HG02885 (cell line): ENCODE data around the gene PPFIA1.
A peak's percentile ranks its signal among the peaks of the same experiment; 100 is the strongest.

Experiments used
- ATAC-seq: cut with Tn5 transposase; IDR thresholded peaks from one replicate; pipeline ENCODE4 v1.9.1; 2021; ENCODE audit warnings: mild to moderate bottlenecking; ENCODE audit not compliant: unreplicated experiment, poor library complexity

The PPFIA1 gene

DNA sequence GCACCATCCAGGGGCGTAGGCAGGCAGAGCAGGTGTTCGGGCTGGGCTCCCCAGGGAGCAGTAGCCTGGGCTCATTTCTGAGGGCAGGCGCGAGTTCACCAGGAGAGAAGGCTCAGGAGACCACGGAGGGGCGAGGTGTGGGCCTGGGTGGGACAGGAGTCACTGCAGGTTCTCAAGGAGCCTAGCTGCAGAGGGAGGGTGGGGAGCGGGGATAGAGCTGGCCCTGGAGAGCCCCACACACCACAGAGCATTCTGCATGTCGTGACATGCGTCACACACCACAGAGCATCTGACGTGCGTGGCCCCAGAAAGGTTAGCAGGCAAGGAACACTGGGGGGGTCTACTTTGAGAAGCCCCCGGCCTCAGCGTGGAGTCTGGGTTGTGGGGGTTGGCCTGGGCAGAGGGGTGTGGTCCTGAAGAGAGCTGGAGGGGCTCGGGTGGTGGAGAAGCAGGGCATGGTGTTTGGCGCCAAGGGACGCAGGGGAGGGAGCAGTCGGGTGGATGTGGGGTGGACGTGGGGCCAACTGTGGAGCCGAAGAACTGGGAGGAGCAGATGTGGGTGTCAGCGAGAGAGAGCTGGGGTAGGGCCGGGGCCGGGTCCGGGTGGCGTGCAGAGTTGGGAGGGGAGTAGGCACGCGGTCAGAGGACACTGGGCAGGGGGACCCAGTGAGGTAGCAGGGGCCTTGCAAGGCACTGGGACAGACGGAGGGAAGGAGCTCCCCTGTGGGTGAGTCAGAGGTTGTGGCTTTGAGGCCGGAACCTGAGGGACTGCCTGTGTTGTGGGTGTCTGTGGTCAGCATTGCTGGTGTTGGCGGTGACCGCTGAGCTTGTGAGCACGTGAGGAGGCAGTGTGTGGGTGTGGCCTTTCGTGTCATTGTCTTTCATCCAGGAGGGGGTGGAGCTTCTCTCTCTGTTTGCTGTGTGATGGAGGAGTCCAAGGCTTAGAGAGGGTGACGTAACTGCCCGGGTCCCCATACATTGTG, 153.3 kb downstream of the PPFIA1 start:
- ATAC-seq = peak; percentile 61

DNA sequence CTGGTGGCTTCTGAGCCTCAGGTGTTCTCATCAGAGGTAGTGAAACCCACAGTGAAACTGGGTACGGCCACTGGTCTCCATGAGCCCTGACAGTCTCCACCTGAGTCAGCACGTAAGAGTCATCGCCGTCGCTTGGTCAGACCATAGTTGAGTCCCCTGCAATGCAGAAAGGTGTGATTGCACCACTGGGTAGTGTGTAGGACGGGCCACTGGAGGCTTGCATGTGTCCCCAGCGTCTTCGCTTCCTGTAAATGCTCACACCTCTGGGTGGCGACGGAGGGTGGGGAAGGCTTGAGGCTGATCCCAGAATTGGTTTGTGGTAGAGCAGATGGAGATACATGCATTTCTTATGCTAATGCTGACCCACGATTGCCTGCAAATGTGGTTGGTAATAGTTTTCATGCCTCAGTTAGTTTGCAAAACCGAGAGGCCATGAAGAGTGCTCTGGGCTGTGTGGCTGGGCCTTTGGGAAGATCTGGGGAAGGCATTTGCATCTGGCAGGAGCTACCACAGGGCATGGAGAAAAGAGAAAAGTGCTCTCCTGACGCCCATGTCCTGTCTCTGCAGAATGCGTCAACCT, 154.4 kb downstream of the PPFIA1 start:
- no peak for ATAC-seq

DNA sequence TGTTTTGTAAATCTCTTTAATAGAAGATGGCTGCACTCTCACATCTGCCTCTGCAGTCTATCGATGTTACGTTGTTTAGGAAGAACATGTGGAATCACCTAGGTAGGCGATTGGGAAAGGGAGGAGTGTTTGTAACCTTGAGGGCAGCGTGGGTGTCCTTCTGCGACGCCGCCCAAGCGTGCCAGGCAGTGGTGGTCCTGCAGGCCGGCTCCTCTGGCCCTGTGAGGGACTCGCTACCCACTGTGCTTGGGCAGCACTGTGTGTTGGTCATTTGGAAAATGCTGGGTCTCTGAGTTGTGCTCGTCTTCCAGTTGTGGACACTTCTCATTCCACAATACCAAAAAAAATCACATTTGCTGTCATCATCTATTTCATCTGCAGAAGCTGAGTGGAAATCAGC, 156.9 kb downstream of the PPFIA1 start:
- no peak for ATAC-seq

GRCh38 chr11:70428701-70429427, 158.4 kb downstream of the PPFIA1 start:
- ATAC-seq = no peak

DNA sequence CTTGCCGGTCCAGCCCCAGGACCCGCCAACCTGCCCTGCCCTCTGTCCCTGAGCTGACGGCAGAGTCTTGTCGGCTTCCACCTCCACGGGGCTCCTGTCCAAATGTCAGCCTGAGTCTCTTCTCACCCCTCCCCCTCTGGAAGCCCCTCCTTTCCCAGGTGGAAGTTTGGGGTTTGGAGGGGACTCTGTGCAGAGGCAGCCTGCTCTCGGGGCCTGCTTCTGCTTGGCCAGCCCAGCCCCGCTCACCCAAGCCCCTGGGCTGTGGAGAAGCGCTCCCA, 158.9 kb downstream of the PPFIA1 start:
- no peak for ATAC-seq

DNA sequence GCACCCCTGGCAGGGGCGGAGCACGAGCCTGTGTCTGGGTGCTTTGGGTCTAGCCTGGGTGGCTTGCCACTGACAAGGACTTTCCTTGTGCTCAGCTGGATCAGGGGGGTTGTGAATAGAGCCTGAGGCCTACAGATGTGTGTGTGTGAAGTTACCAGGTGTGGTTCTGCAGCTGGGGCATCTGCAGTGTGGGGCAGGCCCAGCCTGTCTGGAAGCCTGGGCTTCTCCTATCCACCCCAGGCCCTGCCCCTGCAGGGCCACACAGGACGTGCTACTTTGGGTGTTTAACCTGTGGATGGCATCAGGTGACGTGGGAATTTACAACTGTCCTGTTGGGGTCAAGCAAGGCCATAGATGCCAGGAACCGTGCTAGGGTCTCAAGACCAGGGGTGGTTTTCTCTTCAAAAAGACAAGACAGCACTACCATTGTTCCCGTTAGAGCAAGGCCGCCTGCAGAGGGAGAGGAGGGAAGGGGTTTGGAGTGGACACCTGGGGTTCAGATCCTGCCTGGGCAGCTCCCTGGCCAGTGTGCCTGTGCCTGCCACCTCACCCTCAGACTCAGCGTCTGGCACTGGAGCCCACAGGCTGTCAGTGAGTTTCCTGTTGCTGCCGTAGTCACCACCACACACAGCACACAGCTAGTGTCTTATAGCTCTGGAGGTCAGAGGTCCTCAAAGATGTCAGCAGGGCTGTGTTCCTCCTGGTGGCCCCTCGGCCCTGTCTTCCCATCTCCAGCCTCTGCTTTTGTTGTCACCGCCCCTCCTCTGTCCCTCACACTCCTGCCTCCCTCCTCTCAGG, 159.4 kb downstream of the PPFIA1 start:
- ATAC-seq = no peak

DNA sequence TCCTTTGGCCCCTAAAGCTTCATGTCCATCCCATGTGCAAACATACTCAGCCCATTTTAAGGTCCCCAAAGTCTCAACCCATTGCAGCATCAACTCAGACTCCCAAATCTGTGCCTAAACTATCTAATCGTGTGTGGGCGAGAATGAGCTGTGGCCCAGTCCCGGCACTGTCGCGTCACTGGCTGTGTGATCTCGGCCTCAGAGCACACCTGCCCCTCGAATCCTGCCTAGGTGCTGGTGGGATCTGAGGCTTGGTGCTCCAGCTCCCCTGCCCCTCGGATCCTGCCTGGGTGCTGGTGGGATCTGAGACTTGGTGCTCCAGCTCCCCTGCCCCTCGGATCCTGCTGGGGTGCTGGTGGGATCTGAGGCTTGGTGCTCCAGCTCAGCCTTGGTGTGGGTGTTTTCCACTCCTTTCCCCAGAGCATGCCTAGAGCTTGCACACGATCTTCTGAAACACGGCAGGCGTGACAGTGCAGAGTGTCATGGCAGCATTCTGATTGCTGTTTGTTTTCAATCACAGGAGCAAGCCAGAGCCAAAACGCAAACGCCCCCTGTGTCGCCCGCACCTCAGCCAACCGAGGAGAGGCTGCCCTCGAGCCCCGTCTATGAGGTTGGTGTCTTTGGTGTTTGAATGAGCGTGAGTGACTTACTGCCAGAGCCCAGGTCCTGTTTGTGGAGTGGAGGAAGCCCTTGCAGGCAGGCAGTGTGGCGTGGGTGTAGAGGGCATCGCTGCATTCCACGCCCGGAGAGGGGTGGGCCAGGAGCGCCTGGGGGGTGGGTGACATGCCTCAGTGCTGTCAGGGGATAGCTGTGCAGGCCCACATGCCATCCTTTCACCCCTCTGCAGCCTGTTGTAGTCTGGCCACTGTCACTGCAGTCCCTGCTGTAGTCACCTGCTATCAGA, 160.4 kb downstream of the PPFIA1 start:
- ATAC-seq = no peak

- no peak for ATAC-seq
These were observed 161.1 kb downstream of the PPFIA1 start for GRCh38 chr11:70431611-70432010.

DNA sequence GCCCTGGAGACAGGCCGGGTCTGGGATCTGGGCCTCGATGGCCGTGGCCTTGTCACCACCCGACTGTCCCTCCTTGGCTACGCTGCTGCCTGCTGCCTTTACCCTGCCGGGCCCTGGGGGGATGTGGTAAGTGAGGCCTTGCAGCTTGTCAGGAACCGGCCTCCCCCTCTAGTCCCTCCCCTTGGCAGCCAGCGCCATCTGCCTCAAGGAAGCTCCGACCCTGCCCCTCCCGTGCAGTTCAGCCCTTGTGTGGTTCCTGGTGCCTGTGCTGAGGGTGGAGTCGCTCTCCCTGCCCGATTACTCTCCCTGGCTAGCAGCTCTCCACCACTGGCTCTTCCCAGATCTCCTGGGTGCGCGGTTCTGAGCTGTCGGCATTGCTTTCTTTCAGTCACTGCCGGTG, 161.6 kb downstream of the PPFIA1 start:
- ATAC-seq = no peak

GRCh38 chr11:70432580-70432979, 162.1 kb downstream of the PPFIA1 start:
- ATAC-seq = no peak

DNA sequence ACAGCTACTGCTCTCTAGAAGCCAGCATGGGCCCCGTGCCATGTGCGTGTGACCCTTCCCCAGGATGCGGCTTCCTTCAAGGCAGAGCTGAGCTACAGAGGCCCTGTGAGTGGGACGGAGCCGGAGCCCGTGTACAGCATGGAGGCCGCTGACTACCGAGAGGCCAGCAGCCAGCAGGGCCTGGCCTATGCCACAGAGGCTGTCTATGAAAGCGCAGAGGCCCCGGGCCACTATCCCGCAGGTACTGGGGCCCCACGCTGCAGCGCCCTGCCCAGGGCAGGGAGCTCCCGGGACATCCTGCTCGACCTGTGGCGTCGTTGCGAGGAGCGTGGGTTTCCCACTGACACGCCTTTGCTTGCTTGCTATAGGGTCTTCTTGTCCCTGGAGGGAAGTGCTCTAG, 162.5 kb downstream of the PPFIA1 start:
- no peak for ATAC-seq

- ATAC-seq = no peak
These were observed 163.0 kb downstream of the PPFIA1 start for GRCh38 chr11:70433526-70433925.
